ENCODE measurements around the gene TMEM201.

DNA sequence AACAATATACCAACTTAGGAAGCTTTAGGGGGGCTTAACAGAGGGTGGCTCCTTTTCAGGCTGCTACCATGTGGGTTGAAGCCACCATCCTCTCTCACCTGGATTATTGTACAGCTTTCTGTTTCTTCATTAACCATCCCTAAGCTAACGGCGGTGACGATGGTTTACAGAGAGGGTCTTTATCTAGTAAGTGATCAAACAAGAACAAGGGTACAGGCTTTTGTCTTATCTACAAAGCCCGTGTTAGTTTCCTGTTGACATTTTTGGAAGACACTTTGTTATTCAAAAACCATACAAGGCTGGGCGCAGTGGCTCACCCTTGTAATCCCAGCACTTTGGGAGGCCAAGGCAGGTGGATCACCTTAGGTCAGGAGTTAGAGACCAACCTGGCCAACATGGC, 29.0 kb upstream of the TMEM201 start:
- TF ChIP-seq RAD21 (IDR thresholded peaks at IDR 0.05; ENCODE audit: low read length) (no peak), MXI1 (IDR thresholded peaks at IDR 0.05; ENCODE audit: low read depth, low read length) (no peak)

Measured in SK-N-SH (cell line).